Activated gamma-delta T cell treated with anti-CD3 and anti-CD28 coated beads, Interleukin-2, amount 50 U/mL, for 16 hours (primary cell): ENCODE measurements around the gene TXN2.
"Not testable (repeated sequence)": the region's sequence is repeated elsewhere in the genome, so short reads cannot be mapped to it uniquely, and the experiment has no call there.

Experiments
- DNase-seq: peaks from one replicate; pipeline ENCODE4 v3.0.0-alpha.2; 2020; ENCODE audit warnings: low read depth

TXN2 gene

GRCh38 chr22:36431977-36432376, 49.5 kb downstream of the TXN2 start:
- no peak for DNase-seq

DNA sequence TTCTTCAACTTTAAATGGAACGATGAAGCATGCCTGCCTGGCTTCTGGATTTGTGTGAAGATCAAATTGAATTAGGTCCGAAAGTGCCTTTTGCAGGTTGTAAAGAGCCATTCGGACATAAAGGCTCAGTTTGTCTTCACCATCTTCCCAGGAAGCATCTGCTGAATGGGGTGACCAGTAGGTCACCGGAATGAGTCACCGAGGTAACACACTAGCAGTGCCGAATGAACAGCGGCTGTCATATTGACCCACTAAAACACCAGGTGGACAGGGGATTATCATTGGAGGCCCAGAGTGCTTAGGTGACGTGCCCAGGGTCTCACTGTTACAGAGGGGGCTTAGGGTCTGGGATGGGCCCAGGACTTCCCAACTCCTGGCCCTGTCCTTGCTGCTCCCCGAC, 50.6 kb downstream of the TXN2 start:
- DNase-seq: no peak

DNA sequence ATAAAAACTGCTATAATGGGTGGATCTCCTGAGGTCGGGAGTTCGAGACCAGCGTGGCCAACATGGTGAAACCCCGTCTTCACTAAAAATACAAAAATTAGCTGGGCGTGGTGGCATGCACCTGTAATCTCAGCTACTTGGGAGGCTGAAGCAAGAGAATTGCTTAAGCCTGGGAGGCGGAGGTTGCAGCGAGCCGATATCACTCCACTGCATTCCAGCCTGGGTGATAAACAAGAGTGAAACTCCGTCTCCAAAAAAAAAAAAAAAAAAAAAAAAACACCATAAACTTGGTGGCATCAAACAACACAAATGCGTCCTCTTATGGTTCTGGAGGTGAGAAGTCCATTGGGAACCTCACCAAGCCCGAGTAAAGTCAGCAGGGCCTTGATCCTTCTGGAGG, 53.5 kb downstream of the TXN2 start:
- not testable (repeated sequence) for DNase-seq

DNA sequence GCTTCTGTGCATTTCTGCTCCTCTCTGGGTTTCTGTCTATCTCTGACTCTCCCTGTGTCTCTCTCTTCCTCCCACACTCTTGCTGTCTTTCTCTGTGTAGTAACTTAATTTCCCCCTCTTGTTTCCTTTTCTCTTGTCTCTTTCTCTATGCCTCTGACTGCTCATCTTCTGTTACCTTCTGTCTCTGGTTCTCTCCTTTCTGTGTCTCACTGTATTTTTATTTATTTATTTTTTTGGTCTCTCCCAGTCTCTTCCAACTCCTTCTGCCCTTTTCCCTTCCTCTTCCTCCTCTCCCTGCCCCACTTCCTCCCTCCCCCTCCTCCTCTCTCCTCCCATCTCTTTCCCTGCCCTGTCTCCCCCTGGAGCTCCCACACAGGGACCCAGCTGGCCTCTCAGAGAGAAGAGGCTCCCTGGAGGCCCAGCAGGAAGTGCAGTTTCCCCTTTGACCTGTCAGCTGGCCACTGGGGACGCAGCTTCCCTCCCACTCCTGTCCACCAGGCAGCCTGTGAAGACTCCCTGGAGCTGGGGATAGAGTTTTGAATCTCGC, 55.4 kb downstream of the TXN2 start:
- no peak for DNase-seq

GRCh38 chr22:36424901-36425579, 56.4 kb downstream of the TXN2 start:
- DNase-seq: no peak

GRCh38 chr22:36424466-36424865, 57.0 kb downstream of the TXN2 start:
- DNase-seq: not testable (repeated sequence)

- no peak for DNase-seq
Observed at GRCh38 chr22:36423461-36424404, 57.7 kb downstream of the TXN2 start.

DNA sequence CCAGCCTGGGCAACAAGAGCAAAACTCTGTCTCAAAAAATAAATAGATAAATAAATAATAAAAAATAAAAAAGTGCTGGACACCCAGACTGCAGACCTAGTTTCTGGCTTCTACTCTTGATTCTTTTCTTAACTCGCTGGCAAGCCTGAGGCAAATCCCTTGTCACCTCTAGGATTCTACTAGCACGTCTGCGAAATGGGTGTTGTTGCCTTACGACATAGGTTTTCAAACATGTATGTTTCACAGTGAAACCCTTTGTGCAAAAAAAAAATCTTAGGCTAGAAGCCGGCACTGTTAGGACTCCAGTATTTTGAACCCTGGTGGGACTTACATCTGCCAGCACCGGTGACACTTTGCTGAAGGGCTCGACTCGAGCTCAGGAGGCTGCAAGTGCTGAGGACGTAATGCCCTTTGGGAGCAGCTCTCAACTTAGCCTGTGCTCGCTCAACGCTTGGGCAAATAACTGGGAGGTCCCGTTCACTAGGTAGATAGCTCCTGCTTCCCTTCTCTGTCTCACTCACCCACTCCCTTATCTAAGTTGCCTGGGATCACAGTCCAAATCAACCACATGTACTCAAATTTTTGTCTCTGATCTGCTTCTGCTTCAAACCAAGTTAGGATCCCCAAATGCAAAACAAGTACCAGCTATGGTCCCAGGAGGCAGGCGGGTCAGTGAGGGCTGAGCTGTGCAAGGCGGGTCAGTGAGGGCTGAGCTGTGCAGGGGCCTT, 59.0 kb downstream of the TXN2 start:
- no peak for DNase-seq

DNA sequence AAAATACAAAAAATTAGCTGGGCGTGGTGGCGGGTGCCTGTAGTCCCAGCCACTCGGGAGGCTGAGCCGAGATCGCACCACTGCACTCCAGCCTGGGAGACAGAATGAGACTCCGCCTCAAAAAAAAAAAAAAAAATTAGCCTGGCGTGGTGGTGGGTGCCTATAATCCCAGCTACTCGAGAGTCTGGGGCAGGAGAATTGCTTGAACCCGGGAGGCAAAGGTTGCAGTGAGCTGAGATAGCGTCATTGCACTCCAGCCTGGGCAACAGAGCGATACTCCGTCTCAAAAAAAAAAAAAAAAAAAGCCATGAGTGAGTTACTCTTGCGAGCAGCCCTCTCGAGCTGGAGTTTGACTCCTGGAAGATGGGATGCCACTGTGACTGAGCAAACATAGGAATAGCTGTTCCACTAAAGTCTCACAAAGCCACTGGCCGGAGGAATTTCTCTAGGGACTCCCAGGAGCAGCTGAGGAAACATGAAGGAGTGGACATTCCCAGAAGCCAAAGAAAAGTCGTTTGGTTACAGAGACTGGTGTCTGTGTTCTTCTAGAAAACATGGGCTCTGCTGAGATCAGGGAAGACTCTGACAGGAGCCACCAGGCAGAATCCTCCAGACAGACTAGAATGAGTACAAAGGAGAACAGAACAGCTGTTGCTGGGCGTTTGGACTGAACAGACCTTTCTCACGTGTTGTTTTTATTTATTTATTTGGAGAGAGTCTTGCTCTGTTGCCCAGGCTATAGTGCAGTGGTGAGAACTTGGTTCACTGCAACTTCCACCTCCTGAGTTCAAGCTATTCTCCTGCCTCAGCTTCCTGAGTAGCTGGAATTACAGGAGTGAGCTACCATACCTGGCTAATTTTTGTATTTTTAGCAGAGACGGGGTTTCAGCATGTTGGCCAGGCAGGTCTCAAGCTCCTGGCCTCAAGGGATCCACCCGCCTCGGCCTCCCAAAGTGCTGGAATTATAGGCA, 61.2 kb downstream of the TXN2 start:
- no peak for DNase-seq

DNA sequence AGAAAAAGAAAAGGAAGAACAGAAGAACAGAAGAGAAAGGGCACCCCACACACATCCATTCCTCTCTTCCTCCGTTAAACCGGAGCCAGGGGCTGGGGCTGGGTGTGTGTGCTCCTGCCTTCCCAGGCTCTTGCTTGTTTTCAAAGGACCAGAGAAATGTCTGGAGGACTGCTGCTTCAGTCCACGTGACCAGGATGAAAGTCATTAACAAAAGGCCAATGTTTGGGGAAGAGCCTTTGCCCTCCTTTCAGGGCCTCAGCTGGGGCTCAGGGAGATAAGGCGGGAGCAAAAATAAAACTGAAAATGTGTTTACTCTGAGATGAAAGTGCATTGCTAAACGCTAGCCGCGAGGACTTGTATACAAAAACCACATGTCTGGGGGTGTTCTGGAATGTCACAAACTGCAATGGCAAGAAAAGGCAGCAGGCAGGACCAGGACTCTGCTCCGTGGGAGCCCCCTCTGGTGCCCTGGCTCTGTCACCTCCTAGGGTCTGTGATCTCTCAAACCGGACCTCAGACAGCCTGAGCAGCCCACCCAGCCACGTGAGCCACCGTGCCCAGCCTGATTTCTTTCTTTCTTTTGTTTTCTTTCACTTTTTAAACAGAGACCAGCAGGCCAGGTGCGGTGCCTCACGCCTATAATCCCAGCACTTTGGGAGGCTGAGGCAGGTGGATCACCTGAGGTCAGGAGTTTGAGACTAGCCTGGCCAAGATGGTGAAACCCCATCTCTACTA, 62.1 kb downstream of the TXN2 start:
- DNase-seq: no peak

DNA sequence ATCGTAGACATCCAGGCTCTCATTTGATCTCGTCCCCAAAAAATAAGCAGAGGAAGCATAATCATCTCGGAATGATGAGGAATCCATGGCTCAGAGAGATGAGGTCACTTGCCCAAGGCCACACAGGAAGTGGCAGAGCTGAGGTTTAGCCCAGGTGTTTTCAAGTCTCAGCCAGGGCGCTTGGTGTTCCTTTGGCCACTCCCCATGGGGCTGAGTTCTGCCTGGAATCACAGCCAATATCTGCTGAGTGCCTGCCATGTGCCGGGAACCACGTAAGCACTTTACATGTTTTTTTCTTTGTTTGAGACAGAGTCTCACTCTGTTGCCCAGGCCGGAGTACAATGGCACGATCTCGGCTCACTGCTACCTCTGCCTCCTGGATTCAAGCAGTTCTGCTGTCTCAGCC, 64.2 kb downstream of the TXN2 start:
- DNase-seq: no peak
